HG03103 (cell line): ENCODE results near the gene TDRD10.
"Not testable (repeated sequence)": the region's sequence is repeated elsewhere in the genome, so short reads cannot be mapped to it uniquely, and the experiment has no call there.

Experiments
- ATAC-seq: cut with Tn5 transposase; IDR thresholded peaks from one replicate; pipeline ENCODE4 v1.9.1; 2021; ENCODE audit warnings: low read depth; ENCODE audit not compliant: unreplicated experiment

TDRD10 gene

DNA sequence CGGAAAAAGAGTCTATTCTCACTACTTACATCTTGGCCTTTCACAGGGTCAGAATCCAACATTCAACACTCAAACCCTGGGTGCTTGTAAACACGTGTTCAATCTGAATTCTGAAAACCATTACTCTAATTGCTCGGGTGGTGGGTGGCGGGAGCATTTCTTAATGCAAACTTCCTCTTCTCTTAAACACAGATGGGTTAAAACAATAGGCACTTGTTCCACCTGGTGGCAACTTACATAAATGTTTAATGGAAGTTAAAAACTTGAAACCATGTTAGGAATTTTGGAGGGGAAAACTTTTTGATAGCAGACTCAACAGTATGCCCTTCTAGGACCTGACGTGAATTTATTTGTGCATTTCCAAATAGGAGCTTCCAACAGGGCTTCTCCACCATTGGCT lies 23.4 kb upstream of the TDRD10 start:
- ATAC-seq, result no peak

DNA sequence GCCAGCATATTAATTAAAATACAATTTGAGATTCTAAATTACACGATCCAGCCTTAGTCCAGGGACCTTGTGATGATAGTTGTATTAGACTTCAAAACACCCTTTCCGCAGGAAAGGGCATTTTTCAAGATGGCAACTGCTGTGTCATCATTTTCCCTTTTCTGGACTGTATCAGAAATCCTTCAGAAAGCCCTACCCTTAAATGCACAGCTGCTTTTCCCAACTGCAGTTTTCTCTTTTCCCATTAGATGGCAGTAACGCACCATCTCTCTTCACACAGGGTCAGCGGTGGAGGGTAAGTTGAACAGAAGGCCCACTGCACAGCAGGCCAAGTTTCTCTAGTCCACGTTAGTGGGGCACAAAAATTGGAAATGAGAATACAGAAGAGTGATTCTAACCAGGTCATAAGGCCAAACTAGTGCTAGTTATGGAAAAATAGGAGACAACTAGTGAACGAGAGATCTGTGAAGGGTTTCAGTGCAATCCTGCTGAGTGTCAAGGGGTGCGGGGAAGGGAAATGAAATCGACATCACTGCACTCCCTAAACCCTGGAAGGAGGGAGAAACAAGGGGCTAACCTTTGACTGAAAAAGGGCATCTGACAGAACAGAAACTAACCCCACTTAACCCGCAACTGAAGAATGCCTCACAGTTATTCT lies 22.1 kb upstream of the TDRD10 start:
- no peak for ATAC-seq

DNA sequence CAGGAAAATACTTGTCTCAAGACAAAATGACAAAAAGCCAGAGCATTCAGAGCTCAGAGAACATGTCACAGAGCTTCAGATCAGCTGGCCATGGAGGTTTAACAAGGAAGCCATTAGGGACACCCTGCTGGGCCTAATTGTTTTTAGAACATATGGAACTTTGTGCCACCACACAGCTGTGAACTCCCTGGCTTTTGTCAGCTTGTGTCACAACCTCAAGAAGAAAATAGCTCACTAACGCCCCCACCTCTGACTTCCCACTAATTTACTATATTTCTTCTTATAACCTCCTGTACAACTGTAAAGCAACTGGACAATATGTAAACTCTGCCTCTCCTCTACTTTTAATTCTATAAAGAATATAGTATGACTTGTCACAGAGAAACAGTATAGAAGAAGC lies 21.0 kb upstream of the TDRD10 start:
- ATAC-seq, result no peak

DNA sequence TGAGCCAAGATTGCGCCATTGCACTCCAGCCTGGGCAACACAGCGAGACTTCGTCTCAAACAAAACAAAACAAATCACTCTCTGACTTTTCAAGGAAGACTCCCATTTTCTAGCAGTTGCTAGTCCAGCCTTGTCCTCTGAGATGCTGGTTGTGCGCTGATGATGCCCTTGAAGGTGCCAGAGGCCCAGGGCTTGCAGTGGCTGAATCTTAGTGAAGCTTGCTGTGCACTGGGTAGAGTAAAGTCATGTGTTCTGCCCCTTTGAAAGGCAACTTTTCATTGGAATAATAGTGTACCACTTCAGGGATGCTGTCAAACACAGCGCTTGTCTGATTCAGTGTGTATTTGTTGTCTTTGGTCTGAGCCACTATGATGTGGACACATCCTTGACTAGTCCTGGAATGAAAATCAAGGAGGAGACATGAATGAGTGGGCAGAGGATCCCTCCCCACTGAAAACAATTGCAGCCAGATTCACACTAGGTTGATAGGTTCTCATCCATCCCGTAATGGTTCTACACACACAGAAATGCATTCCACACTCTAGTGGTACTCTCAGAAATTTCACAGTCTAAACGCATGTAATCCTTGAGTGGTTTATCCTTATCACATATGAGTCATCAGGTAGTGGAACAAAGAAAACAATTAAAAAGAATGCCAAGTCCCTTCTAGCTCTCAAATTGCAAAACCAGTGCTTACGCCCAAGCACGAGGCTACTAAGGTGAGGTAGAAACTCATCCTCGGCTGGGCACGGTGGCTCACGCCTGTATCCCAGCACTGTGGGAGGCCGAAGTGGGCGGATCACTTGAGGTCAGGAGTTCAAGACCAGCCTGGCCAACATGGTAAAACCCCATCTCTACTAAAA lies 17.8 kb upstream of the TDRD10 start:
- ATAC-seq, result no peak

DNA sequence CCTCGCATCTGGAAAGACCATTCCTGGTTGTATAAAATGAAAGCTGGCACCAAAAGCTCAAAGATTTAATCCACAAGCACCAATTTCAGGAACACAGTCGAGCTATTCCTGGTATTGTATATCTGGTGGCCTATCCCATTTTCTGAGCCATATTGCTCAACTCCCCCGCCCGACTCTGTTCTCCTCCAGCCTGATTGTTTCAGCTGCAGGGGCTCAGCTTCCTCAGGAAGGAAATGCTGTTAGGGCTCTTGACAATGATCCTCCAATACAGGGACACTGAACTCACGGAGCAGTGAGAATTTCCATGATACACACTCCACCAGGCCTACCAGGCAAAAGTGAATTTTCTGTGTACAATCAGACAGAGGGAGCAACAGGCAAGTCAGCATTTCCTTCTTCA lies 16.9 kb upstream of the TDRD10 start:
- ATAC-seq, result no peak

DNA sequence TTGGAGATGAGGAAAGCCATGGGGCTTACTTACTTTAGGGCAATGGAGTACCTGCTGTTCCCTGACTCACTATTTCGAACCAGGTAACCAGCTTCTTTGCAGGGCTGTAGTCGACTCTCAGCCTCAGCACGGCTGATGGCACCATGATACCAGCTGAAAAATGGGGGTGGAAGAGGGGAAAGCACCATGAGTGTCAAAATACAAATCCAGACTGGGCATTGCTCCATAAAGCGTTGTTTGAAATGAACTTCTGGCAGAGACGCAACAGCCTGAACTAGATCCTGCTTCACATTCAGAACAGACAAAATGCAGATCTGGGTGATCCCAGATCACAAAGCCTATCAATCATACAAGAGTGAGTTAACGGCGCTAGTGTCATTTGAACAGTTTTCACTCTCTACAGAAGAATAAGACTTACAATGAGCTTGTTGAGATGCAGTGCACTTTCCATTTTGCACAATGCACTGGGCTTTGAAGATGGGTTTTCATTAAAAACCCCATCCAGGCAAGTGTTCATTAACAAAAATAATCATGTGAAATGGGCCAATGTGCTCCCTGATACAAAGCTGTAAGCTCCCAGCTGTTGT lies 16.0 kb upstream of the TDRD10 start:
- ATAC-seq, result no peak

DNA sequence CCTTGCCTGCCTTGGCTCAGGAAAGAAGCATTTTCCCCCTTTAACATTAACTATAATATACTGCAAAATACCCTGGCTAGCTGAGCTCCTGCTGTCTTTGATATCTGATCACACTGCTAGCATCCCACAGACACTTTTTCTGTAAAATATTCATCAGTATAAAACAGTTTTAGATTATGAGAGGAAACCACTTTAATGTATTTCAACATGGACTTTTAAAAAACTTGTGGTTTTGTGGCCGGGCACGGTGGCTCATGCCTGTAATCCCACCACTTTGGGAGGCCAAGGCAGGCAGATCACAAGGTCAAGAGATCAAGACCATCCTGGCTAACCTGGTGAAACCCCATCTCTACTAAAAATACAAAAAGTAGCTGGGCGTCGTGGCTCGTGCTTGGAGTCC lies 15.3 kb upstream of the TDRD10 start:
- ATAC-seq, result not testable (repeated sequence)

DNA sequence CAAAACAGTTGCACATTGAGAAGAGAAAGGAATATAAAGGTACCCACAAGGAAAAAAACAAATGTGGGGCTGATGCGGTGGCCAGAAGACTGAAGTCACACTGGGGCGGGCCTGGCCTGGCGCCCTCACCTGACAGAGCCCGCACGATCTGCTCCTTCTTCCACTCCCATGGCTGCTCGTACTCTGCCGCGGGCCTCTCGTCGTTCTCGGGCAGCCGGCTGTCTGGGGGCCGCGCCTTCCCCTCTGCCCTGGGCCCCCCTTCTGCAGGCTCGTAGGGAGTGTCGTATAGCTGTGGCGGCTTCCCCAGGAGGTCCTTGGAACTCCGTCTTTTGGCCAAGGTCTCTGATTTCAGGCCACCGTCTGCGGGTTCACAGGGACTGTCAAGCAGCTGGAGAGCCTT lies 13.1 kb upstream of the TDRD10 start:
- no peak for ATAC-seq

DNA sequence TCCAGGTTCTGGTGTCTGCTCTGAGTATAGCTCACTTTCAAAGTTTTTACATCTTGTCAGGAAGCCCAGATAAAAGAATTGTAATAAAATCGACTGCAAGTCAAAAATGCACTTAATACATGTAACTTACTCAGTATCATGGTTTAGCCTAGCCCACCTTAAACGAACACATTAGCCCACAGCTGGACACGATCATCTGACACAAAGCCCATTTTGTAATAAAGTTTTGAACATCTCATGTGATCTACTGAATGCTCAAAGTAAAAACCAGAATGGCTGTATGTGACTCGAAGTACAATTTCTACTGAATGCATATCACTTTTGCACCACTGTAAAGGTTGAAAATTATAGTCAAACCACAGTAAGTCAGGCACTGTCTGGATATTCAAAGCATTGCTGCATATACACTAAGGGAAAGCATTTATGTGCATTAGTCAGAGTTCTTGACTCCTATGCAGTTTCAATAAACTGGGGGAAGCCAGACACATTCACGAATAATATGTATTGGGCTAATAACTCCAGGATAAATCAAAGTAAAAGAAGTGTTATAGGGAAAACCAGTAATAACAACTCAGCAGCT lies 12.2 kb upstream of the TDRD10 start:
- ATAC-seq, result no peak

DNA sequence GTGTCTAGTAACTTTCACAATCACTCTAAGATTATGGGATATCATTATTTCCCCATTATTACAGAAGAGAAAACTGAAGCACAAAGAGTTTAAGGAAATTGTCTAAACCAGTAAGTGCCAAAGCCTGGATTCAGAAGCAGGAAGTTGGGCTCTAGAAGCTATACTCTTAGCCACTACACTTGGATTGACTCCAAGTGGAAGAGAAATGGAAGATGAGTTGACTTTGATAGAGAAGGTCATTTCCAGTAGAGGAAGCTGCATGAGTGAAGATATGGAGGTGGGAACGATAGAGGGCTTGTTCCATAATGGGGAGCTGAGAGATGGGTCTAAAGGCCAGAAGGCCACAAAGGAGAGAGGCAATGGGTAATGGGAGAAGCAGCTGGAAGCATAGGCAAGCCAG lies 11.7 kb upstream of the TDRD10 start:
- no peak for ATAC-seq

DNA sequence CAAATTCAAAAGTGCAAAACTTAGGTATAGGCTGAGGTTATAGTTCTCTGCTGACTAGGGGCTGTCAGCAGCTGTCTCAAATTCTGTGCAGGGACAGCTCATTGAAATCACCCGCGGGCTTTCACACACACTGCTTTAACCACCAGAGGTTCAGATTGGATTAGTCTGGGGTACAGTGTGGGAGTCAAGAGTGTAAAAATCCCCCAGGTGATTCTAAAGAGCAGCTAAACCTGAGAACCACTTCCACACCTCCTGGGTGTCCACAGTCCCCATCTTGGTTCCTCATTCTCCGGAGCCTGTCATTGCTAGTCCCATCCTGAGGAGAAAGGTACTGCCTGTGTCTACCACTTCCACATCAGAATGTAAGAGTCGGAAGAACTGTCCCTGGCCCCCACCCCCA lies 9.9 kb upstream of the TDRD10 start:
- no peak for ATAC-seq

DNA sequence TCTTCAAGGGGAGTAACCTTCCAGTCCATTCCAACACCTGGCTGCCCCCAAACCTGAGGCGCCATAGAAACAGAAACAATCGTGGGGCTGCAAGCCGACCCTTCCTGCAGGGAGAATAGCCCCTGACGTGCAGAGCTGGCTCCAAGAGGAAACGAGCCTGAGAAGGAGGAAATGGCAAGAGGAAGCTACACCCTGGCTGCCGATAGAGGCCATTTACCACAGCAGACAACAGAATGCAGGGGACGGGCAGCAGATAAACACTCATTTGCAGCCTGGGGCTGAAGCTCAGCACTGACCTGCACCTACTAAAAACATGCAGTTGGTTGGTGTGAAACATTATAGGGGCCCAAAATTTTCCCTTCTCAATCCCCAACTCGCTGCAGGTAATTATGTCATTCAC lies 8.7 kb upstream of the TDRD10 start:
- no peak for ATAC-seq

DNA sequence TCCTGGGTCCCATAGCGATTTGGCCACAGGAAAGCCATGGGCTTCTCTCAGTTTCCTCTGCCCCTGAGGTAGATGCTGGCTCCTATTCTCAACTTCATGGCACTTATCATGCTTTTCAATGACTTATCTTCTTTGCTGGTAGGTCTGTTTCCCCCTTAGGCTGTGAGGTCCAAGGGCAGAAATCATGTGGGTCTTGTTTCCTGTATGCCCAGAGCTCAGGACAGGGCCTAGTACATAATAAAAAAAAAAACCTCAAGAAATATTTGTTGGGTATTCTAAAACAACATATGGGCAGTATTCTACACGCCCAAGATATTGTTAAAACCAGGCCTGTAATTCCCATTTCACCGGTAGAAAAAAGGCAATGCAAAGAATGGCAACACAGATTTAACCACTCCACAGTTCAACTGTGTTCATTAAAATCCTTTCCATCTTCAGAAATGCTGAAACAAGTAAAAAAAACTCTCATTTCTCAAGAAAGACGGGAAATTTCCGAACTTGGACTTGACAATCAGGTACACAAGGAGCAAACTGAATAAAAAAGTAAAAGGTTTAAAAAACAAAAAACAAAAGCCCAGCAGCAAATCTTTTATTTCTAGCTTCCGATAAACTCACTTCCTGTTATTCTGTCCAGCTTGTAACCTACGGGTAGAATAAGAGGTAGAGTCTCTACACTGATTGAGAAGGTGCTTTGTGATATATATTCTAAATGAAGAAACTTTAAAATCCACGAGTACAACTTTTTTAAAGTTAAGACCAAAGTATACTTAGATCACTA lies 6.3 kb upstream of the TDRD10 start:
- ATAC-seq, result no peak

DNA sequence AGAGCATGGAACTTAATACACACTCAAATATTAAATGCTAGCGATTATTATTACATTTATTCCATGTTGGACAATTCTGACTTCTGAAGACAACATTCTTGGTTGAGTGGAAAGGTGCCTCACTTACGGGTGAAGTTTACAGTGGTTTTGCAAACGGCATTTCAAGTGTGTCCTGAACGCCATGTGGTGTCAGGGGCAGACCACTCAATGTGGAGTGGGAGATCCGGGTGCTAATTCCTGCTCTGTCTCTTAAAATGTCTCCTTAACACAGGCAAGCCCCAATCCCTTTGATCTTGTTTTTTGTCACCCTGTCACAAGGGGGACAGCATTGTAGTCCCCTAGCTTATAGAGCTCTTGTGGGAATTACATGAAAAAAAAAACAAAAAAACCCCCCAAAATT lies 5.6 kb upstream of the TDRD10 start:
- ATAC-seq, result no peak

DNA sequence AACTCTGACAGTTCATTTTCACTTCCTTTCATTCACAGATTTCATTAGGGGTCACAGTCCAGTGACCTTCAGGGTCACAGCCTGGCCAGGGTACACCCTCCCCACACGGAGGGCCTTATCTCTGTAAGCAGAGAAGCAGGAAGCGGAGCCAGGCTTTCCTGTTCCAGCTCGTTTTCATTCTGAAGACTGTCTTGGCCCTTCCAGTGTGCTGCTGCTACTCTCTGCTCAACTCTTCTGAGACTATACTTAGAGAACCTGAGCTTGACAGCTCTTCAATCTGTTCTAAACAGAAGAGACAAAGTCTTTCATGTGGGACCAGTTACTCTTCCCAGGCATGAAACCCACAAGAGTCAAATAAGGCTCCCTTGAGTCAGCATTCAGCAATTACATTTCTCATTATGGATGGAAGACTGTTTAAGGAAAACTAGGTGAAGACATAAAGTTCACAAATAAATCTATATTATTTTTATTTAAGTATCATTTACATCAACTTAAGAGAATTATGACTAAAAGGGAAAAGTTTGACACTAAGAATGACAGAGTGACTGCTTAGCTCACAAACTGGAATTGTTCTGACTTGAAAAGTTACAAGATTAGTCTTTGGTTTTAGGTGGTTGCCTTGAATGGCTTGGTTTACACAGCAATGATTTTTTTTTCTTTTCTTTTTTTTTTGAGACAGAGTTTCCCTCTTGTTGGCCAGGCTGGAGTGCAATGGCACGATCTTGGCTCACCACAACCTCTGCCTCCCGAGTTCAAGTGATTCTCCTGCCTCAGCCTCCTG lies 4.8 kb upstream of the TDRD10 start:
- ATAC-seq, result no peak

DNA sequence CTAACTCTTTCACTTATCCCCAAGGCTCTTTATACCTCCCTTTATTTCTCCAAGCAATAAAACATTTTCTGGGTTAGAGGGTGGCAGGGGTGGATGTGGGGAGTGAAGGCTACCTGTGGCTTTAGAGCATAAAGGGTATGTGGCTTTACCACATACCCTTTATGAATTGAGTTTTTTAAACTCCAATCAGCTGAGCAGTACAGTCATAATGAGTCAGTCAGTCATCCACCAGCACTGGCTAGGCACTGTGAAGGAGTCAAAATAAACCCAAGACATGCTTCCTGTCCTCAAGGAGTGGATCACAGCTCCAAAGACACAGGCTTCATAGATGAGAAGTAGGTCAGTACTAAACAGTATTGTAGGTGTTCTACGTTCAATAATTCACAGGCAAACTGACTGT lies 2.6 kb upstream of the TDRD10 start:
- no peak for ATAC-seq

DNA sequence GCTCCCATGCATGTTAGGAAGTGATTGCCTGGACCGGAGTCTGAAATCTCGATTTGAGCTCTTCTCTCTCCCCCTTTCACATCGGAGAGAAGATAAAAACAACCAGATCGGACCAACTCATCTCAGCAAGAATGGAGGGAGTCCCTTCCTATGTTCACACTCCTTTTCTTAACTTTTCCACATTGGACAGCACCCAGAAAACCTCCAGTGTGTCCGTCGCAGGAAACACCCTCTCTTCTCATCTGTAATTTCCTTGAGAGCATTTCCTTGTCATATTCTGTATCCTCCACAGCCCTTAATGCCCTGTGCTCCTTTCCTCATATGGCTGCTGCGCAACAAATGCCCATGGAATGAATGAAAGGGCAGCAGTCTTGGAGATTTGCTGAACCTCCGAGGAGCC lies 1.5 kb upstream of the TDRD10 start:
- ATAC-seq, result no peak

DNA sequence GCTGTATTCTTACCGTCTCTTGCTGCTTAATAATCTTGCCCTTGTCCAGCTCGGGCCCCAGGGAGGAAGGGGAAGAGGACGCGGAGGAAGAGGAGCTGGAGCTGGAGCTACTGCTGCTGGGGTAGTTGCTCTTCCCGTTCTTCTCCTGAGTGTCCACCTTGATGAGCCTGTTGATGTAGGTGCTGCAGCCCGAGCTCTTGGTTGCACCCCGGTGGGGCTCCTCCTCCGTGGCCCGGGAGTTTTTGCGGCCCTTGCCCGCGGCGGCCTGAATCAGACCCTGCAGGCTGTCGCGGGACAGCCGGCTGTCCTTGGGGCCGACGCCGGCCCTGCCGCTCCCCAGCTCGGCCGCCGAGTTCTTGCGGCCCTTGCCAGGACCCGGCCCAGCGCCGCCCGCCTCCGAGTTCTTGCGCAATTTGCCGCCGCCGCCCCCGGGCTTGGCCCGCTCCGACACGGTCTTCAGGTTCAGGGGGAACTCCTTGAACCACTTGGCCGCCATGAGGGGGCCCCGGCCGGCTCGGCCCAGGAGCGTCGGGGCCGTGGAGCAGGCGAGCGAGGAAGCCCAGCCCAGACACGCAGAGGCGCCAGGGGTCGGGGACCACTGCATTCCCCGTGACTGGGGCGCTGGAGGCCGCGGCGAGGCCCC lies 475 bp upstream of the TDRD10 start:
- ATAC-seq, result no peak

DNA sequence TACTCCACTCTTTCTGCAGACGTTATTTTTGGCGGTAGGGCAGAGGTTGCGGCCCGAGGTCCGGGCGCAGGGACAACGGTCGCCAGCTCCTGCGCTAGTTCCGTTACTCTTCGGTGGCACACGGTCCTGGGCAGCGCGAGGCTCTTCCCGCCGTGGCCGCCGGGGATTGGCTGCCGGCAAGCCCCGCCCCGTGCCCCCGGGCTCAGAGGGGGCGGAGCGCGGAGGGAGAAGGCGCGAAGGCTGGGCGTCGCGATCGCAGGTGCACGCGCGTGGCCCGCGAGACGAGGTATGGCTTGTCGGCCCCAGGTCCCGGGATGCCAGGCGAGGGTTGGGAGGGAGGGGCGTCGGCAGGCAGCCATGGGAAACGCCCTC lies 711 bp downstream of the TDRD10 start:
- no peak for ATAC-seq

DNA sequence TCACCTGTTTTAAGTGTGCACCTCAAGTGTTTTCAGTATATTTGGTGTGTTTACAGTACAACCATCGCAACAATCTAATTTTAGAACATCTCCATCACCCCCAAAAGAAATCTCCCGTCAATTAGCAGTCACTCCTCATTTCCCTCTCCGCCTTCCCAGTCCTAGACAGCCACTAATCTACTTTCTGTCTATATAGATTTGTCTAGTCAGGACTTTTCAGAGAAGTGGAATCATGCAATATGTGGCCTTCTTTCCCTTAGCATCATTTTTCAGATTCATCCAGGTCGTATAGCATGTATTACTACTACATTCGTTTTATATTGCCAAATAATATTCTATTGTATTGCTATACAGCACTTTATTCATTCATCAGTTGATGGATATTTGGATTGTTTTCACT lies 1.9 kb downstream of the TDRD10 start:
- ATAC-seq, result no peak
